Right lobe of liver (tissue), 4 donors: ENCODE results near the gene UBE2M.

Source experiments
- CTCF ChIP-seq, 4 donors: fragments of 200-600 bp in 3 of 4; fragments of 450-650 bp in 1 of 4; IDR thresholded peaks; one replicate each; pipeline versions ENCODE4 v1.5.1 to v1.8.0; 2016 to 2022; ENCODE audit warnings: antibody characterized with exemption in 4 of 4, mild to moderate bottlenecking in 2 of 4
- POLR2A ChIP-seq: fragments of 450-650 bp; IDR thresholded peaks from one replicate; pipeline ENCODE4 v1.6.1; 2017; ENCODE audit warnings: antibody characterized with exemption, mild to moderate bottlenecking
- donor health status: DM: no; HTN: no; CAD: no.
- donor health status: DM: no; HTN: no; CAD: no.
- donor health status: DM: no; HTN: yes; CAD: no.

GRCh38 chr19:58563823-58564222 is 5.4 kb upstream of the UBE2M start:
- TF ChIP-seq CTCF (IDR thresholded peaks at IDR 0.05) (no peak), POLR2A (no peak)
